Hepatocyte (in vitro differentiated cells): ENCODE data around the gene FSHR.

Experiments used
- EZH2 ChIP-seq: fragments of 200-600 bp; sonication (generic); IDR thresholded peaks from 2 replicates; pipeline ENCODE4 v1.6.1; 2016; ENCODE audit warnings: antibody characterized with exemption, mild to moderate bottlenecking, borderline replicate concordance
- TF ChIP-seq, protein P1 (sequence below): fragments of 200-600 bp; sonication (generic); IDR thresholded peaks from 2 replicates; pipeline ENCODE4 v1.5.1; 2016; ENCODE audit warnings: antibody characterized with exemption, mild to moderate bottlenecking; ENCODE audit not compliant: poor library complexity

DNA sequence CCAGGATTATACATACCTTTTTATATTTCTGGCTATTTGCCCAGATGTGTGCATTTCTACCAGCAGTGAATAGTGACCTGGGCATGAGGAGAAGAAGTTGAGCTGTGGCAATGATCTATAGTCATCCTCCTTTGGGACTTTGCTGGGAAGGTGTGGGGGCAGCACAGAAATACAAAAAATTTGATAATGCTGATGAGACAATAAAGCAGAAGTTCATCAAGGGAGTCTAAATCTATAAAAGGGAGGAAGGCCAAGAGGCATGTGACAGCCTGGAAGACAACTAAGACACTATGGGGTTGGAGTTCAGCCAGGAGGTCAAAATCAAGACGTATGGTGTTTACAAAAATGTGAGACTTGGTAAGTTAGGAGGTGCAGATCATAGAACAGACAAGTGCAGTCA is 52.2 kb downstream of the FSHR start:
- no peak for TF ChIP-seq EZH2
- TF ChIP-seq, protein P1, sequence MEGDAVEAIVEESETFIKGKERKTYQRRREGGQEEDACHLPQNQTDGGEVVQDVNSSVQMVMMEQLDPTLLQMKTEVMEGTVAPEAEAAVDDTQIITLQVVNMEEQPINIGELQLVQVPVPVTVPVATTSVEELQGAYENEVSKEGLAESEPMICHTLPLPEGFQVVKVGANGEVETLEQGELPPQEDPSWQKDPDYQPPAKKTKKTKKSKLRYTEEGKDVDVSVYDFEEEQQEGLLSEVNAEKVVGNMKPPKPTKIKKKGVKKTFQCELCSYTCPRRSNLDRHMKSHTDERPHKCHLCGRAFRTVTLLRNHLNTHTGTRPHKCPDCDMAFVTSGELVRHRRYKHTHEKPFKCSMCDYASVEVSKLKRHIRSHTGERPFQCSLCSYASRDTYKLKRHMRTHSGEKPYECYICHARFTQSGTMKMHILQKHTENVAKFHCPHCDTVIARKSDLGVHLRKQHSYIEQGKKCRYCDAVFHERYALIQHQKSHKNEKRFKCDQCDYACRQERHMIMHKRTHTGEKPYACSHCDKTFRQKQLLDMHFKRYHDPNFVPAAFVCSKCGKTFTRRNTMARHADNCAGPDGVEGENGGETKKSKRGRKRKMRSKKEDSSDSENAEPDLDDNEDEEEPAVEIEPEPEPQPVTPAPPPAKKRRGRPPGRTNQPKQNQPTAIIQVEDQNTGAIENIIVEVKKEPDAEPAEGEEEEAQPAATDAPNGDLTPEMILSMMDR = no peak
